Activated naive CD4-positive, alpha-beta T cell treated with anti-CD3 and anti-CD28 coated beads, Interleukin-2, amount 50 U/mL, for 24 hours (primary cell): ENCODE results near the gene CDSN.
"Not testable (repeated sequence)": the region's sequence is repeated elsewhere in the genome, so short reads cannot be mapped to it uniquely, and the experiment has no call there.

Source experiments
- H3K27ac Mint-ChIP-seq: one replicate; pipeline ENCODE4 v1.8.0; 2021; ENCODE audit warnings: mild to moderate bottlenecking, mixed read lengths
- H3K27me3 Mint-ChIP-seq: one replicate; pipeline ENCODE4 v1.8.0; 2021; ENCODE audit warnings: mixed read lengths
- H3K36me3 Mint-ChIP-seq: one replicate; pipeline ENCODE4 v1.8.0; 2021; ENCODE audit warnings: mixed read lengths
- H3K4me1 Mint-ChIP-seq: one replicate; pipeline ENCODE4 v1.8.0; 2021; ENCODE audit warnings: mixed read lengths
- H3K4me3 Mint-ChIP-seq: one replicate; pipeline ENCODE4 v1.8.0; 2021; ENCODE audit warnings: mild to moderate bottlenecking, mixed read lengths
- H3K9me3 Mint-ChIP-seq: one replicate; pipeline ENCODE4 v1.8.0; 2021; ENCODE audit warnings: mixed read lengths

CDSN gene, protein sequence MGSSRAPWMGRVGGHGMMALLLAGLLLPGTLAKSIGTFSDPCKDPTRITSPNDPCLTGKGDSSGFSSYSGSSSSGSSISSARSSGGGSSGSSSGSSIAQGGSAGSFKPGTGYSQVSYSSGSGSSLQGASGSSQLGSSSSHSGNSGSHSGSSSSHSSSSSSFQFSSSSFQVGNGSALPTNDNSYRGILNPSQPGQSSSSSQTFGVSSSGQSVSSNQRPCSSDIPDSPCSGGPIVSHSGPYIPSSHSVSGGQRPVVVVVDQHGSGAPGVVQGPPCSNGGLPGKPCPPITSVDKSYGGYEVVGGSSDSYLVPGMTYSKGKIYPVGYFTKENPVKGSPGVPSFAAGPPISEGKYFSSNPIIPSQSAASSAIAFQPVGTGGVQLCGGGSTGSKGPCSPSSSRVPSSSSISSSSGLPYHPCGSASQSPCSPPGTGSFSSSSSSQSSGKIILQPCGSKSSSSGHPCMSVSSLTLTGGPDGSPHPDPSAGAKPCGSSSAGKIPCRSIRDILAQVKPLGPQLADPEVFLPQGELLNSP

DNA sequence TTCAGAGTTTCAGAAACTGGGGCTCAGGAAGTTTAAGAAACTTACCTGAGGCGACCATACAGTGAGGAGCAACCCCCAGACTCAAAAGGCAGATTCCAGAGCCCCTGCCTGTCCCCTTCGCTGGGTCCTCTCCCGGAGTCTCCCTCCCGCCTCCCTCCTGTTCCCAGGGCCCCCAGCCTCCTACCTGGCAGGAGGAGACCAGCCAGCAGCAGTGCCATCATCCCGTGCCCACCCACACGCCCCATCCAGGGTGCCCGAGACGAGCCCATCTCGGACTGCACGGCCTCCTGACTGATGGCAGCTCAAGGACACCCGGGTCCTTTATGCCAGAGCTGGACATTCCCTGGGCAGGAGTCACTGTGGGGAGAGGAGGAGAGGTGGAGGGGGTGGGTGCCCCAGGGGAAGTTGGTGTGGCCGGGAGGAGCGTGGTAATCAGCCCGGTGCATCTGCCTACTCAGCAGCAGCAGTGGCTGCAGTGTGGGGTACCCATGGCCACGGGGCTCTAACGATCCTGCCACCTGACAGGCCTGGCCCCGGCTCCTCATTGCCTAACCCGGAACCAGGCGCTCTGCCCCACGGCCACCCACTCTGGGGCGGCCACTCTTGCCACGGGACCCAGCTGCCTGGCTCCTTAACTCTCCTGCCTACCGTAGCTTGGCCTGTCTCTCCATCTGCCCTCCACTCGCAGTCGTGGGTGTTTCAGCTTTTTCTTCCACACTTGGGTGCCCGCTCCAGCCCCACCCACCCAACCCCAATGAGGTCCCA lies at the start of gene CDSN:
CDSN (minus strand) TSS at position 296 of the 765 bp plus-strand sequence; CDS start at position 269, 27 bp downstream.
- Mint-ChIP-seq H3K36me3 (no peaks in the 10 kb centered on the region), H3K27ac (no peak within 1 kb of the TSS), H3K4me3 (no peak within 1 kb of the TSS), H3K4me1 (no peaks in the 10 kb centered on the region), H3K27me3 (no peaks in the 10 kb centered on the region), H3K9me3 (no peaks in the 10 kb centered on the region)

DNA sequence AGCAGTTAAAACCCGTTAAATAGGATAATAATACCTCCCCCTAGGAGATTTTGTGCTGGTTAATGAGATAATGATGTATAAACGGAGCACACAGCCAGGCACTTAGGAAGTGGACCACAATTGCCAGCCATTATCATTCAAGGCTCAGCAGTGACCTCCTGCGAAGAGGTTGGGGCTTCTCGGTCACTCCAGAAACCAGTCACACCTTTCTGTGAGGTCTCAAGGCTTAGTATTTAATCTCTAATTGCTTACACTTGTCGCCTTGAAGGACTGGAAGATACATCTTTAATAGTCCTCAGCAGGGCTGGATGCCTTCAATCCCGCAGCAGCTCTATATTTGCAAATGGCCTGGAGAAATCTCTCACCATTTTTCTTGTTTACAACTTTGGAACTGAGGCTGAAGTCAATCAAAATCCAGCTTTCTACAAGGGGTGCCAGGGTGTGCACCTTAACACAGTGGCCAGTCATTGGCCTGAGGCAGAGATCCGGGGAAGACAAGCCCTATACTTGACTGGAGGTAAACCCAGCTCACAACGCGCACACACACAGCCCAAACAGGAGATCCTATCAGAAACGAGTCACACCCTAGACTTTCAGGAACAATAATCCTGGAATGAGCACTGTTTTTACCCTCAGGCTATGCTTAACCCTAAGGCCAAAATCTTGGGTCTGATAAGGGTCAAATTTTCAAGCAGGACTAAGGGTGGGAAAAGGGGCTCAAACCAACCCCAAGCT lies 49.0 kb upstream of the CDSN start:
- Mint-ChIP-seq H3K4me1 (no peaks in the 10 kb centered on the region), H3K9me3 (no peaks in the 10 kb centered on the region), H3K4me3 (no peak overlapping the region), H3K27me3 (no peaks in the 10 kb centered on the region), H3K36me3 (no peaks in the 10 kb centered on the region), H3K27ac (no peak overlapping the region)

DNA sequence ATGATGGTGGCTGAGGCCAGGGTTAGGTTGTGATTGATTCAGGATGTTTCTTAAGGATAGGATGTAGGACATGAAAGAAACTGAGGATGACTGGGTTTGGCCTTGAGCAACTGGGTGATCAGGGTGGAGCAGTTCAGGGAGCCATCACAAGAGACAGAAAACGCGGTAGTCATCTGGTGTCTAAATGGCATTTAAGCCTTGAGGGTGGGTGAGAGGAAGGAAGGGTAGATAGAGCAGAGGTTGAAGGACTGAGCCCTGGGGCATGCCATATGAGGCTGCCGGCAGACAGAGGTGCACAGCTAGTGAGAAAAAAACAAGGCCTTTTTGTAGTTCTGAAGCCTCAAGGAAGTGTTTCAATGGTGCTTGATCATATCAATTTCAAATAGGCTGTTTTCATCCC lies 48.4 kb upstream of the CDSN start:
- H3K9me3 Mint-ChIP-seq, result no peaks in the 10 kb centered on the region
- H3K27me3 Mint-ChIP-seq, result no peaks in the 10 kb centered on the region
- H3K4me3 Mint-ChIP-seq, result no peak overlapping the region
- no peak overlapping the region for H3K27ac Mint-ChIP-seq
- H3K4me1 Mint-ChIP-seq, result no peaks in the 10 kb centered on the region
- no peaks in the 10 kb centered on the region for H3K36me3 Mint-ChIP-seq

DNA sequence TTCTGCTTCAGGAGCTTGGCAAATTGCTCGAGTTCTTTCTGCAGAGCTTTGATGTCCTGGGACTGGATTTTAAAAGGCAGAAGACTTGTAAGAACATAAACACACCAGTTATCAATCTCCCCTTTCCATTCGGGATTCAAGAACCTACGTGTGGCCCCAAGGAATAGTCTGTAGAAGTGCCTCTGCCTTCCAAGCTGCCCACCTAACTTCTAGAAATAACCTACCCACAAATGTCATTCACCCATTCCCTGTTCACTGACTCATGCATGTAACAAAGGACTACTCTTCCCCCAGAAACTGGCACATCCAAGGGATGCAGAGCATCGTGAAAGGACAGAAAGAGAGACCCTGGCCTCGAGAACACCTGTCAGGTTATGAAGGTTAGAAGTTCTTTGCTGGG lies 45.7 kb upstream of the CDSN start:
- Mint-ChIP-seq H3K36me3 (no peaks in the 10 kb centered on the region), H3K9me3 (no peaks in the 10 kb centered on the region), H3K4me3 (no peak overlapping the region), H3K27ac (no peak overlapping the region), H3K27me3 (no peaks in the 10 kb centered on the region), H3K4me1 (no peaks in the 10 kb centered on the region)

DNA sequence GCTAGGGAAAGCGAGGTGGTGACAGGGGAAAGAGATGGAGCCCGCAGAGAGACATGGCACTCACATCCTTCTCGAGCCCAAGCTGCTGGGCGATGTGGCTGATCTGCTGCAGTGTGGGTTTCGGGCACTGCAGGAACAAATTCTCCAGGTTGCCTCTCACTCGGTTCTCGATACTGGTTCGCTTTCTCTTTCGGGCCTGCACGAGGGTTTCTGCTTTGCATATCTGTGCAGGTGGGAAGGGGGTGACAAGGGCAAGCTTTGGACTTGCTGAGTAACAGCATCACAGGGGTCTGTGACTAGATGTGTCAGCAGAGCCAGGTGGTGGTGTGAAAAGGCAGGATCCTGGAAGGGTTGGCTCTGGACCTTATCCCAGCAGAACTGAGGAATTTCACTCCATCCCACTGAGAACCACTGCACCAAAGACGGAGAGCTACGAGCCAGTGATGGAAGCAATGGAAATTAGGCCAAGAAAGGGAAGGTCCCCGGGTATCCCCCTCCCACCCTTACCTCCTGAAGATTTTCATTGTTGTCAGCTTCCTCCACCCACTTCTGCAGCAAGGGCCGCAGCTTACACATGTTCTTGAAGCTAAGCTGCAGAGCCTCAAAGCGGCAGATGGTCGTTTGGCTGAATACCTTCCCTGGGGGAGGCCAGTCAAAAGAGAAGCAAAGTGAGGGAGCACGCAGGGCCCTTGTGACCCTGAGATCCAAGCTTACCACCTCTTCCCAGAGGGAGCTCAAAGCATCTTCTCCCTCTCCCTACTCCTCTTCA lies 45.0 kb upstream of the CDSN start:
- H3K36me3 Mint-ChIP-seq, H3K4me3 Mint-ChIP-seq, H3K9me3 Mint-ChIP-seq, H3K27me3 Mint-ChIP-seq, H3K4me1 Mint-ChIP-seq, H3K27ac Mint-ChIP-seq: not testable (repeated sequence)

DNA sequence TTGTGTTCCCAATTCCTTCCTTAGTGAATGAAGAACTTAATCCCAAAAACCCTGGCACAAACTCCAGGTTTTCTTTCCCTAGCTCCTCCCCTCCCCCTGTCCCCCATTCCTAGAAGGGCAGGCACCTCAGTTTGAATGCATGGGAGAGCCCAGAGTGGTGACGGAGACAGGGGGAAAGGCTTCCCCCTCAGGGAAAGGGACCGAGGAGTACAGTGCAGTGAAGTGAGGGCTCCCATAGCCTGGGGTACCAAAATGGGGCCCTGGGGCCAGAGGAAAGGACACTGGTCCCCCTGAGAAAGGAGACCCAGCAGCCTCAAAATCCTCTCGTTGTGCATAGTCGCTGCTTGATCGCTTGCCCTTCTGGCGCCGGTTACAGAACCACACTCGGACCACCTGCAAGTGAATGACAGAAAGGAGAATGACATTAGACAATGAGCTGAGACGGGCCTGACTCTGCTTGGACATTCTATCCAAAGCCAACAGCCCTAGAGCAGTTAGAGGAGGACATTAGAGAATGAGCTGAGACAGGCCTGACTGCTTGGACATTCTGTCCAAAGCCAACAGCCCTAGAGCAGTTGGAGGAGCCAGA lies 44.3 kb upstream of the CDSN start:
- not testable (repeated sequence) for H3K27me3 Mint-ChIP-seq, H3K36me3 Mint-ChIP-seq, H3K4me3 Mint-ChIP-seq, H3K9me3 Mint-ChIP-seq, H3K27ac Mint-ChIP-seq, H3K4me1 Mint-ChIP-seq

DNA sequence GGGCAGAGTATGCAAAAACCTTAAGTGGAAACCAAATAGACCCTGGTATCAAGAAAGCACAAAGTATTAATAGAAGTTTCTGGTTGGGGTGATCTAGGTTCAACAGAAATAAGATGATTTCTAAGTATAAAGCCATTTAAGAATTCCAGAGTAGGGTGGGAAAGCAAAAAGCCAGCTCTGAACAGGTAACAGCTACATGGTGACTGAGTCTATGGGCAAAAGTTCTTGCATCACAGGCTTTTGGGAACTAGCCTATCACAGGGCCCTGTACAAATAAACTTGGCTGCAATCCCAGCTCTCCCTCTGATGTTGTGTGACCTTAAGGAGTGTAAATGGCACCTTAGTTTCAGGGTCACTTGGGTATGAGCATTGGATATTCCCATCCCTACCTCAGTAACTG lies 43.7 kb upstream of the CDSN start:
- H3K27ac Mint-ChIP-seq, result no peak overlapping the region
- no peaks in the 10 kb centered on the region for H3K36me3 Mint-ChIP-seq
- peaks cover 8% of the 10 kb centered on the region for H3K4me1 Mint-ChIP-seq
- H3K9me3 Mint-ChIP-seq, result no peaks in the 10 kb centered on the region
- H3K4me3 Mint-ChIP-seq, result no peak overlapping the region
- no peaks in the 10 kb centered on the region for H3K27me3 Mint-ChIP-seq

DNA sequence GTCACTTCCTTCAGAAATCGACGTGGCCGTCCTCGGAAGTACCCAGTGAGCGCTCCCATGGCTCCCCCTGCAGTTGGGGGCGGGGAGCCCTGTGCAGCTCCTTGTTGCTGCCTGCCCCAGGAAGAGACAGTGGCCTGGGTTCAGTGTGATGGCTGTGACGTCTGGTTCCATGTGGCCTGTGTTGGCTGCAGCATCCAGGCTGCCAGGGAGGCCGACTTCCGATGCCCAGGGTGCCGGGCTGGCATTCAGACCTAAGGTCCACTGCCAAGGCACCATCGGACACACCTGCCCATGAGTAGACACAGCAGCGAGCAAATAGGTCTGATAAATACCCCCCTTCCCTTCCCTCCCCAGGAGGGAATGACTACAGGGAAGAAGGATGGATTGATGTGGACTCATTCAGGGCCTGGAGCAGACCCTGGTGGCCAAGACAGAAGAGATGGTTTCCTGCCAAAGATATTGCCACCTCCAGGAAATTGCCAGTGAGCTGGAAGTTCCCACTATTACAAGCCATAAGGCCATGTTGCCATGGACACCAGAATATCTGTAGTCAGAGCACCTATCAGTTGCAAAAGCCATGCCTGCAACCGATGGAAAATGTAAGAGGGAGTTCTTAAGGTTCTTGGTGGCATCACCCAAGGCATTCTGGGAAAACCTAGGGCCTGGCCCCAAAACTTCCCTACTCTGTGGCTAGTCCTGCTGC lies 42.4 kb upstream of the CDSN start:
- Mint-ChIP-seq H3K4me3 (no peak overlapping the region), H3K36me3 (no peaks in the 10 kb centered on the region), H3K4me1 (peaks cover 20% of the 10 kb centered on the region), H3K27me3 (no peaks in the 10 kb centered on the region), H3K27ac (no peak overlapping the region), H3K9me3 (no peaks in the 10 kb centered on the region)

DNA sequence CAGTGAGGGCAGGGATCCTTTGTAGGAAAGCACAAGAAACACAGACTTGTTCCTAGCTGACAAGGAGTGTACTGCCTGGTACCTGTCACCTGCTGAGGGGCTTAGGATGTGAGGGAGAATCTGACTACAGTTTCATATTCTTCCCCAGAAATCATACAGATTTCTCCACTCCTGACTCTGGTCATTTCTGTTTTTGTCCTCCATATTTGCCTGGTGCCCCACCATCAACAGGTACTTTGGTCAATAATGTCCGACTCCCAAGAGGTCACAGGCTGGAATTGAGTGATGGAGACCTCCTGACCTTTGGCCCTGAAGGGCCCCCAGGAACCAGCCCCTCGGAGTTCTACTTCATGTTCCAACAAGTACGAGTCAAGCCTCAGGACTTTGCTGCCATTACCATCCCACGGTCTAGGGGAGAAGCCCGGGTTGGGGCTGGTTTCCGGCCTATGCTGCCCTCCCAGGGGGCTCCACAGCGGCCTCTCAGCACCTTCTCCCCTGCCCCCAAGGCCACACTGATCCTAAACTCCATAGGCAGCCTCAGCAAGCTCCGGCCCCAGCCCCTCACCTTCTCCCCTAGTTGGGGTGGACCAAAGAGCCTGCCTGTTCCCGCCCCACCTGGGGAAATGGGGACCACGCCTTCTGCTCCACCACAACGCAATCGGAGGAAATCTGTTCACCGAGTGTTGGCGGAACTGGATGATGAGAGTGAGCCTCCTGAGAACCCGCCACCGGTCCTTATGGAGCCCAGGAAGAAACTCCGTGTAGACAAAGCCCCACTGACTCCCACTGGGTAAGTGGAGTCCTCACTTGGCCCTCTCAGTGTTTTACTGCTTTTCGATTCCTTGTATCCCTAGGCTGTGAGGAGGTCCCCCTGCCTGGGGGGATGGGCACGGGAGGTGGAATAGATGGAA lies 41.2 kb upstream of the CDSN start:
- Mint-ChIP-seq H3K4me1 (peaks cover 29% of the 10 kb centered on the region), H3K4me3 (no peak overlapping the region), H3K27me3 (no peaks in the 10 kb centered on the region), H3K9me3 (no peaks in the 10 kb centered on the region), H3K27ac (no peak overlapping the region), H3K36me3 (no peaks in the 10 kb centered on the region)

DNA sequence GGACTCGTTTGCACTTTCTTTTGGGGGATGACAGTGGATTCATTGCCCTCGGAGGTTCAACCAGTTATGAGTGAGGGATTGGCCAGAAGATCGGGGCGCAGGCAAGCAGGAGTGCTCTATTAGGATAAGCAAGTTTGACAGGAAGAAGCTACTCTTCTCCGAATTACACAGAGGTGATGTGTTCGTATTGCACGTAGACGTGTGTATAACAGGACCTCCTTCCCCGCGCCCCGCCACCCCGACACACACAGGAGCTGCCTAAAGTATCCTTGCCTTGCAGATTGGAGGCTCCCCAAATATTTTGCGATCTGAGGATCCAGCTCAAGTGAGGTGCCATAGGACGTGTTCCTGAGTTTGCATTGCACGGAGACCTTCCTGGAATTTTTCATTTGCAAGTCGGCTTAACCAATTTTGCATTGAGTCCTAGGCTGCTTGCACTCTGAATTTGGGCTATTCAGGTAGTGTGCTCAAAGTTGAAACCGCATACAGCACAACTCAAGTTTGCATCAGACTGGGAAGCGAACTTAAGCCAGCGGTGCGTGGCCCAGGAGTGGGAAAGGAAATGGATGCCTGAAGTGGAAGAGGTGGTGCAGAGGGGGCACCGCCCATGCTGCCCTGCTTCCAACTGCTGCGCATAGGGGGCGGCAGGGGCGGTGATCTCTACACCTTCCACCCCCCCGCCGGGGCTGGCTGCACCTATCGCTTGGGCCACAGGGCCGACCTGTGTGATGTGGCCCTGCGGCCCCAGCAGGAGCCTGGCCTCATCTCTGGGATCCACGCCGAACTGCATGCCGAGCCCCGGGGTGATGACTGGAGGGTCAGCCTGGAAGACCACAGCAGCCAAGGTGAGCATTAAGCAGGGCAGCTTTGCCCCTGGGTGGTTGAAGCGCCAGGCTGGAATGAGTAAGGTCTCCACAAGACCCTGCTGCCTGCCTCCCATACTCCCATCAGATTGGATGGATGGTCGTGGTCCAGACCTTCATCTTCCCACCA lies 38.9 kb upstream of the CDSN start:
- Mint-ChIP-seq H3K36me3 (no peaks in the 10 kb centered on the region), H3K27ac (peak overlapping the region; percentile 60), H3K4me3 (peak overlapping the region; percentile 88), H3K27me3 (no peaks in the 10 kb centered on the region), H3K4me1 (peaks cover 32% of the 10 kb centered on the region), H3K9me3 (no peaks in the 10 kb centered on the region)

DNA sequence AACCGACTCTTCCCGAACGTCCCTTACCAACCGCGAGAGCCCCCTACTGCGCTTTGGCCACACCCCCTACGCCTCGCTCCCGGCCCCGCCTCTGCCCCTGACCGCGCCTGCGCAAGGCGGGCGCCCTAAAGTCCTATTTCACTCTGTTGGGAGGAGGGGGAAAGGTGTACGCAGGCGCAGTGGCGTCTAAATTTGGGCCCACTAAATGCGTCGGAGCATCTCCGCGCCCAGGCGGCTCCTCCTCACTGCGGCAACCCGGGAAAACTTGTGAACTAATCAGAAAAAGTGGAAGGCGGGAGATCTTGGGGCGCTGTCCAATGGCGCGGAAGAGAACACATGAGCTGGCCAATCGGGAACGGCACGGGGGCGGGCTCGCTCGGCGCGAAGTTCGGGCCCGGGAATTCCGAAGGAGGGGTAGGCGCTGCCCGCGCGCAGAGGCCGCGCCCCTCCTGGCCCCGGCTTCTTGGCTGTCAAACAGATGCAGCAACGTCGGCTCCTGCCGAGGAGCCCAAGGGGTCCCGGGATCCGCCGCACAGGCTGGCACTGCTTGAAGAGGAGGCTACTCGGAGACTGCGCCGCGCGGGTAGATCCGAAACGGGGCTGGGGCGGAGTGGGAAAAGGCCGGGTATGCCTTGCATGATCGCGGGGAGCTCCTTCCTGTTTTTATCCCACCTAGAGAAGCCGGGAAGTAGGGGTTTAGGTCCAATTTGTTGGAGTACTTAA lies 38.1 kb upstream of the CDSN start, which contains the start of gene TCF19:
TCF19 (plus strand) TSS at position 450 of the 723 bp plus-strand sequence. CDS start 881 bp downstream, outside the sequence.
- peak within 1 kb of the TSS; percentile 87 for H3K27ac Mint-ChIP-seq
- H3K36me3 Mint-ChIP-seq, result no peaks in the 10 kb centered on the region
- peaks cover 32% of the 10 kb centered on the region for H3K4me1 Mint-ChIP-seq
- peak within 1 kb of the TSS; percentile 88 for H3K4me3 Mint-ChIP-seq
- no peaks in the 10 kb centered on the region for H3K9me3 Mint-ChIP-seq
- H3K27me3 Mint-ChIP-seq, result no peaks in the 10 kb centered on the region

DNA sequence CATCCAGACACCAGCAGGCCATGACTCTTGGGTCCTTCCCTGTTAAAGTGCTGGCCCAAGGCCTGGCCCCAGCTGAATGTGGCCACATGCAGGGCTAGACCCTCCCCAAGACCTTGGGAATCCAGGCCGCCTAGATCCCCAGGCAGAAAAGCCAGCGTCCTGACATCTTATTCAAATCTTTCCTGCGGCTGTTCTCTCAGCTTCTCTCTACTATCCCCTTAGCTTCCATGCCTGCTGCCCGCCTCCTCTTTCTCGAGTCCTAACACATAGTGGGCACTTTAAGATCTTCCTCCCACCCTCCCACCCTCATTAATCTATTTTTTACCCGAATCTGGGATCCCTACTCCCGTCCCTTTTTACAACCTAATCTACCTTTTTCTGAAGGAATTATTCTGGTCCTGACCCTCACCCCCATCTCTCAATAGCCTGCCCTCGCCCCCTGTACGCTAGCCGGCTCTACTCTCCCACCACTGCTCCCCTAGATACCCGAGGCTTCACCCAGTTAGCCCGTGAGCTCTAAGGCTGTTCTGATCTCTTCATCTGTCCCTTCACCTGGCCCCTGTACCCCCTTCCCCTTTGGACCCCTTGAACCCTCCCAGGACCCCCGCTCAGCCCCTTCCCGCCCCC lies 37.4 kb upstream of the CDSN start, which contains the start of gene CCHCR1:
CCHCR1 (minus strand) TSS at position 290 of the 627 bp plus-strand sequence; CDS start at position 88, 202 bp downstream.
- peak within 1 kb of the TSS; percentile 87 for H3K27ac Mint-ChIP-seq
- no peaks in the 10 kb centered on the region for H3K36me3 Mint-ChIP-seq
- peaks cover 32% of the 10 kb centered on the region for H3K4me1 Mint-ChIP-seq
- H3K9me3 Mint-ChIP-seq, result no peaks in the 10 kb centered on the region
- peak within 1 kb of the TSS; percentile 88 for H3K4me3 Mint-ChIP-seq
- no peaks in the 10 kb centered on the region for H3K27me3 Mint-ChIP-seq
